Uterus (tissue), 2 donors: ENCODE measurements around the gene ADGRE3.

ENCODE experiments used
- CTCF ChIP-seq, 4 experiments: fragments of 200-600 bp in 2 of 4; fragments of 450-650 bp in 2 of 4; sonication (generic) in 2 of 4; IDR thresholded peaks; one replicate each; pipeline ENCODE4 v1.5.1; 2016 to 2019; ENCODE audit warnings: antibody characterized with exemption in 4 of 4, mild to moderate bottlenecking in 2 of 4, moderate library complexity in 1 of 4
- POLR2A ChIP-seq, 2 donors: fragments of 450-650 bp; IDR thresholded peaks; one replicate each; pipeline ENCODE4 v1.6.1; 2016; ENCODE audit warnings: antibody characterized with exemption in 2 of 2, mild to moderate bottlenecking in 1 of 2, moderate library complexity in 1 of 2

GRCh38 chr19:14599548-14600147, 75.0 kb downstream of the ADGRE3 start:
- TF ChIP-seq POLR2A (IDR thresholded peaks at IDR 0.05): no peak
- TF ChIP-seq CTCF (IDR thresholded peaks at IDR 0.05): no peak
